K562 (cell line): ENCODE results near the gene KNTC1. TPM values are rescaled to one million over a fixed set of nuclear protein-coding genes. Genes with fewer than 3 reads are reported as not detected.

ENCODE experiments used
- ATAC-seq: fragments of 200-7000 bp; cut with Tn5 transposase; 3 replicates; pipeline ENCODE4 v1.9.1; 2020; ENCODE audit warnings: moderate library complexity
- BruUV-seq: library from RNA; stranded (reverse); fragments of 400-500 nt; replicated peaks from 2 replicates; lab custom pipeline; 2021; lab: Mats Ljungman, UMichigan
- CTCF ChIA-PET: fragments of 300-600 bp; formaldehyde crosslinking; extraction: SDS; loops from one replicate; lab custom pipeline; 2021; ENCODE audit warnings: low intra/inter-chr PET ratio; lab: Yijun Ruan, JAX
- POLR2A ChIA-PET: fragments of 300-600, 350-650 bp; sonication (Branson Sonifier 250); formaldehyde crosslinking; extraction: SDS; loops from one replicate; lab custom pipeline; 2021; ENCODE audit warnings: antibody characterized with exemption, inconsistent platforms; lab: Yijun Ruan, JAX
- DNase-seq, 4 experiments: peaks; one replicate each; pipeline versions ENCODE4 v3.0.0 to v3.0.0-alpha.2; 2011 to 2018; ENCODE audit warnings: low spot score in 3 of 4, mixed read lengths in 3 of 4; ENCODE audit errors: extremely low read depth in 1 of 4
- FAIRE-seq: peaks from 2 replicates; lab custom pipeline; 2011; peaks lifted over from hg19 to GRCh38; lab: Jason Lieb, UNC
- H2AFZ ChIP-seq: 2 replicates; pipeline ENCODE4 v1.6.0; 2011; ENCODE audit warnings: low read depth, low read length, control low read depth, inconsistent platforms
- H3K27ac ChIP-seq: fragments of 200-600 bp; 3 replicates; pipeline ENCODE4 v1.8.0; 2011; ENCODE audit warnings: low read depth, mild to moderate bottlenecking, control low read depth, inconsistent platforms, low read length, moderate library complexity, mixed read lengths; ENCODE audit errors: extremely low read depth
- H3K27me3 ChIP-seq, 2 experiments: fragments of 300-600 bp in 1 of 2; 2 replicates in 1 of 2; 3 replicates in 1 of 2; pipeline versions ENCODE4 v1.6.0 to v1.8.0; 2011; ENCODE audit warnings: inconsistent platforms in 2 of 2, low read length in 2 of 2, mild to moderate bottlenecking in 1 of 2, mixed read lengths in 1 of 2, moderate library complexity in 1 of 2; ENCODE audit not compliant: control insufficient read depth in 2 of 2, insufficient read depth in 2 of 2
- H3K36me3 ChIP-seq: fragments of 300-600 bp; 3 replicates; pipeline ENCODE4 v1.8.0; 2011; ENCODE audit warnings: mild to moderate bottlenecking, low read length, inconsistent platforms; ENCODE audit not compliant: control insufficient read depth, insufficient read depth
- H3K4me1 ChIP-seq, 2 experiments: fragments of 200-600 bp in 1 of 2; replicated peaks in 1 of 2; 2 replicates in 1 of 2; 3 replicates in 1 of 2; pipeline versions ENCODE4 v1.5.1 to v1.8.0; 2011; ENCODE audit warnings: inconsistent platforms in 2 of 2, low read length in 2 of 2, mild to moderate bottlenecking in 1 of 2, mixed read lengths in 1 of 2, moderate library complexity in 1 of 2; ENCODE audit not compliant: control insufficient read depth in 2 of 2, insufficient read depth in 2 of 2
- H3K4me2 ChIP-seq: 2 replicates; pipeline ENCODE4 v1.6.1; 2011; ENCODE audit warnings: low read length, control low read depth, inconsistent platforms, mixed read lengths; ENCODE audit not compliant: insufficient read depth
- H3K4me3 ChIP-seq: fragments of 200-600 bp; sonication (generic), shearing (Covaris generic); 2 replicates; pipeline ENCODE4 v1.5.1; 2016; ENCODE audit warnings: control low read depth, inconsistent platforms
- H3K79me2 ChIP-seq: fragments of 200-600 bp; 3 replicates; pipeline ENCODE4 v1.8.0; 2011; ENCODE audit warnings: low read length, inconsistent platforms; ENCODE audit not compliant: control insufficient read depth, insufficient read depth
- H3K9ac ChIP-seq, 2 experiments: 2 replicates each; pipeline versions ENCODE4 v1.6.0 to v1.6.1; 2011; ENCODE audit warnings: low read depth in 2 of 2, low read length in 2 of 2, control low read depth in 1 of 2, inconsistent platforms in 1 of 2, mild to moderate bottlenecking in 1 of 2, mixed read lengths in 1 of 2; ENCODE audit not compliant: insufficient read depth in 1 of 2
- H3K9me1 ChIP-seq: one replicate; pipeline ENCODE4 v1.6.0; 2011; ENCODE audit warnings: inconsistent platforms, mild to moderate bottlenecking, low read length, moderate library complexity; ENCODE audit not compliant: control insufficient read depth, insufficient read depth
- H3K9me3 ChIP-seq: replicated peaks from 2 replicates; pipeline ENCODE4 v1.5.1; 2011; ENCODE audit warnings: low read depth, low read length, inconsistent platforms; ENCODE audit not compliant: control insufficient read depth, insufficient read depth
- H4K20me1 ChIP-seq: replicated peaks from 2 replicates; pipeline ENCODE4 v1.6.1; 2011; ENCODE audit warnings: low read length, inconsistent platforms, mixed read lengths; ENCODE audit not compliant: control insufficient read depth, insufficient read depth
- BCL6 ChIP-seq: fragments of 250-450 bp; sonication (Bioruptor Pico); IDR thresholded peaks from 2 replicates; pipeline ENCODE4 v1.4.0; 2020
- BRF2 ChIP-seq: IDR thresholded peaks from 3 replicates; pipeline ENCODE4 v1.6.1; 2011; ENCODE audit warnings: borderline replicate concordance, mild to moderate bottlenecking; ENCODE audit not compliant: insufficient read length, insufficient read depth
- CHCHD3 ChIP-seq: fragments of 250-450 bp; sonication (Bioruptor Pico); IDR thresholded peaks from 2 replicates; pipeline ENCODE4 v2.1.2; 2022; ENCODE audit warnings: mild to moderate bottlenecking
- ELF2 ChIP-seq: fragments of 250-450 bp; sonication (Bioruptor Pico); IDR thresholded peaks from 2 replicates; pipeline ENCODE4 v1.5.0; 2021; ENCODE audit warnings: mild to moderate bottlenecking
- ETV5 ChIP-seq: sonication (generic); formaldehyde crosslinking; IDR thresholded peaks from 2 replicates; pipeline ENCODE4 v1.4.0; 2020; ENCODE audit warnings: low read depth, mild to moderate bottlenecking, missing genetic modification reagents
- HDAC8 ChIP-seq: fragments of 450-650 bp; IDR thresholded peaks from 2 replicates; pipeline ENCODE4 v1.6.1; 2016; ENCODE audit warnings: mild to moderate bottlenecking, missing genetic modification characterization, moderate library complexity, missing compliant biosample characterization
- KLF1 ChIP-seq: fragments of 450-650 bp; IDR thresholded peaks from 2 replicates; pipeline ENCODE4 v1.6.1; 2016; ENCODE audit warnings: missing genetic modification characterization, missing compliant biosample characterization
- MLX ChIP-seq, 2 experiments: fragments of 450-650 bp in 1 of 2; sonication (generic) in 1 of 2; formaldehyde crosslinking; conservative IDR thresholded peaks; 2 replicates each; pipeline versions ENCODE4 v1.4.0 to v1.8.1; 2020 to 2022; ENCODE audit warnings: mild to moderate bottlenecking in 1 of 2, missing genetic modification reagents in 1 of 2
- NR2C1 ChIP-seq, 2 experiments: fragments of 450-650 bp; IDR thresholded peaks; 2 replicates each; pipeline ENCODE4 v1.6.1; 2017; ENCODE audit warnings: mild to moderate bottlenecking in 2 of 2, antibody characterized with exemption in 1 of 2, inconsistent platforms in 1 of 2, missing compliant biosample characterization in 1 of 2, missing genetic modification characterization in 1 of 2
- POLR3G ChIP-seq: IDR thresholded peaks from 2 replicates; pipeline ENCODE4 v1.6.1; 2011; ENCODE audit not compliant: insufficient read length, insufficient replicate concordance; ENCODE audit errors: extremely low read depth
- PRPF4 ChIP-seq: fragments of 200-400 bp; formaldehyde crosslinking; IDR thresholded peaks from one replicate; pipeline ENCODE4 v1.6.1; 2017; ENCODE audit warnings: low read length, low read depth, mild to moderate bottlenecking; ENCODE audit not compliant: insufficient read depth, poor library complexity, severe bottlenecking
- RCOR1 ChIP-seq, 2 experiments: IDR thresholded peaks; 2 replicates each; pipeline ENCODE4 v1.6.1; 2012; ENCODE audit warnings: low read depth in 2 of 2, low read length in 2 of 2, borderline replicate concordance in 1 of 2, improper control_type of control experiment in 1 of 2
- STAT5B ChIP-seq: fragments of 250-450 bp; sonication (Bioruptor Pico); IDR thresholded peaks from 2 replicates; pipeline ENCODE4 v1.8.0; 2021; ENCODE audit warnings: mild to moderate bottlenecking, inconsistent platforms
- TRIM28 ChIP-seq: fragments of 450-650 bp; IDR thresholded peaks from 2 replicates; pipeline ENCODE4 v1.6.1; 2017
- XRCC4 ChIP-seq: IDR thresholded peaks from one replicate; pipeline ENCODE4 v1.6.1; 2011; ENCODE audit not compliant: insufficient read depth, insufficient read length; ENCODE audit errors: extremely low read depth
- ZNF644 ChIP-seq: fragments of 200-800 bp; sonication (Bioruptor generic); IDR thresholded peaks from 2 replicates; pipeline ENCODE4 v1.6.1; 2016; ENCODE audit warnings: low read depth, missing genetic modification characterization, missing compliant biosample characterization
- WGBS: fragments of 100-300 bp; shearing (Covaris generic); methylation state at CpG from one replicate; pipeline ENCODE4 v1.1.6; 2016; ENCODE audit warnings: low coverage, mixed read lengths; ENCODE audit not compliant: insufficient coverage; ENCODE audit errors: missing lambda C conversion rate; 5-methylcytosine and 5-hydroxymethylcytosine counted together
- in situ Hi-C: fragments of 300-500 bp; cut with MboI; formaldehyde crosslinking; loops from 4 replicates; pipeline ENCODE4 v1.15.0; 2018; ENCODE audit warnings: inconsistent platforms, mixed read lengths
- intact Hi-C: fragments of 100-400 bp; cut with micrococcal nuclease; formaldehyde crosslinking; loops from 2 replicates; pipeline ENCODE4 v1.14.2; 2022
- polyA plus RNA-seq, 8 experiments: library from polyadenylated mRNA; depleted of rRNA in 4 of 8; stranded (reverse) in 5 of 8; unstranded in 3 of 8; fragments of >200 nt; fragmentation: Nextera tagmentation in 2 of 8; fragmentation: Illumina TruSeq in 1 of 8; extraction: Ambion mirVana in 2 of 8; extraction: Trizol in 1 of 8; gene quantifications; 2 replicates each; pipeline versions ENCODE4 v1.2.1 to v1.2.3, GENCODE V29; 2011 to 2014; ENCODE audit warnings: inconsistent platforms in 1 of 8, missing spikeins in 1 of 8
- total RNA-seq, 7 experiments: library from RNA; depleted of rRNA in 6 of 7; stranded (reverse); fragments of >200 nt in 6 of 7; fragmentation: Illumina TruSeq in 2 of 7; extraction: Trizol in 2 of 7; gene quantifications; 2 replicates each; pipeline versions ENCODE4 v1.2.1 to v1.2.3, GENCODE V29; 2011 to 2021; ENCODE audit warnings: low replicate concordance in 1 of 7
- TF ChIP-seq, protein P1 (sequence below): fragments of 450-650 bp; formaldehyde crosslinking; IDR thresholded peaks from 2 replicates; pipeline ENCODE4 v1.4.0; 2020; ENCODE audit warnings: mild to moderate bottlenecking, moderate library complexity

Gene KNTC1
- total and polyA plus RNA-seq, 9 of the 15 experiments (the other 6 are each of a cell fraction or from before 2014, with no cell fraction given), result 38.9 to 135 (median 99.6) TPM

DNA sequence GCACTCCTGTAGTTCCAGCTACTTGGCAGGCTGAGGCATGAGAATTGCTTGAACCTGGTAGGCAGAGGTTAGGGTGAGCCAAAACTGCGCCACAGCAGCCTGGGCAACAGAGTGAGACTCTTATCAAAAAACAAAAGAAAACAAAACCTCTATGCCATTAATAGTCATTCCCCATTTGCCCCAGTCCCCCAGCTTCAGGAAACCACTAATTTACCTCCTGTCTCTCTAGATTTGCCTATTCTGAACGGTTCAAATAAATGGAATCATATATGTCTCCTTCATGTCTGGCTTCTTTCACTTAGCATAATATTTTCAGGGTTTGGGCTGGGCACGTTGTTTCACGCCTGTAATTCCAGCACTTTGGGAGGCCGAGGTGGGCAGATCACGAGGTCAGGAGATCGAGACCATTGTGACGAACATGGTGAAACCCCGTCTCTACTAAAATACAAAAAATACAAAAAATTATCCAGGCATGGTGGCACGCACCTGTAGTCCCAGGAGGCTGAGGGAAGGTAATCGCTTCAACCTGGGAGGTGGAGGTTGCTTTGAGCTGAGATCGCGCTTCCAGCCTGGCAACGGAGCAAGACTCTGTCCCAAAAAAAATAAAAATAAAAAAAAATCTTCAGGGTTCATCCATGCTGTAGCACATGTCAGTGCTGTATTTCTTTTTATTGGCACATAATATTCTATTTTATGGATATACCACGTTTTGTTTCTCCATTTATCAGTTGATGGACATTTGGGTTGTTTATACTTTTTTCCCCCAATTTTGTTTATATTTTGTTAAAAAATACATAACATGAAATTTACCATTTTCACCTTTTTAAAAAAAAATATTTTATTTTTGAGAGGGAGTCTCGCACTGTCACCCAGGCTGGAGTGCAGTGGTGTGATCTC lies 31.9 kb downstream of the KNTC1 start (continued):
- no peak for TF ChIP-seq MLX (CRISPR knock-in tag; conservative IDR thresholded peaks at IDR 0.05)
- TF ChIP-seq XRCC4, result no peak
- TF ChIP-seq BCL6 (CRISPR knock-in tag), result no peak

DNA sequence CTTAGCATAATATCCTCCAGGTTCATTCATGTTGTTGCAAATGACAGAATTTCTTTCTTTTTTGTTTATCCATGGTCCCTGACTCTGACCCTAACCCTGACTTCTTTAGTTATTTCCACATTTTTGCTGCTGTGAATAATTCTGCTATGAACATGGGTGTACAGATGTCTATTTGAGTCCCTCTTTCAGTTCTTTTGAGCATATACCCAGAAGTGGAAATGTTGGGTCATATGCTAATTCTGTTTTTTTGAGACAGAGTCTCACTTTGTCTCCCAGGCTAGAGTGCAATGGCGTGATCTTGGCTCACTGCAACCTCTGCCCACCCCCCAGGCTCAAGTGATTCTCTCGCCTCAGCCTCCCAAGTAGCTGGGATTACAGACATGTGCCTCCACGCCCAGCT lies 33.1 kb downstream of the KNTC1 start:
- no peaks in the 10 kb centered on the region for H3K79me2 ChIP-seq
- DNase-seq, result no peak
- no peak for FAIRE-seq
- BruUV-seq, result no TSS peak
- no peak overlapping the region for H3K9ac ChIP-seq
- H2AFZ ChIP-seq, result no peak overlapping the region
- no peak overlapping the region for H3K27ac ChIP-seq
- no peak overlapping the region for H3K4me3 ChIP-seq
- in situ Hi-C loops, result no loop called here
- no peaks in the 10 kb centered on the region; a peak in 1 of 5 replicates for H3K4me1 ChIP-seq
- no peaks in the 10 kb centered on the region for H4K20me1 ChIP-seq
- H3K9me1 ChIP-seq, result no peaks in the 10 kb centered on the region
- ChIA-PET POLR2A (interaction anchor here (0.6 kb wide), 1 partner anchor 440 kb away, joined by 3 read pairs; no protein-coding TSS in a partner anchor), CTCF (interaction anchor here (0.6 kb wide), 1 partner anchor 24 kb away, joined by 6 read pairs; no protein-coding TSS in a partner anchor)
- intact Hi-C loops, result no loop called here
- H3K36me3 ChIP-seq, result peaks cover 88% of the 10 kb centered on the region
- H3K27me3 ChIP-seq, result no peaks in the 10 kb centered on the region
- no peak overlapping the region for H3K4me2 ChIP-seq
- 92% methylated on average over 3 of the region's 3 CpGs for WGBS
- no peaks in the 10 kb centered on the region for H3K9me3 ChIP-seq
- no peak for ATAC-seq
- TF ChIP-seq TRIM28, result no peak
- TF ChIP-seq ELF2, result no peak
- no peak for TF ChIP-seq RCOR1 (IDR thresholded peaks at IDR 0.05; ENCODE audit: borderline replicate concordance in 1 of 2, low read depth in 2 of 2, low read length in 2 of 2)
- TF ChIP-seq STAT5B (CRISPR knock-in tag), result no peak
- TF ChIP-seq, protein P1, sequence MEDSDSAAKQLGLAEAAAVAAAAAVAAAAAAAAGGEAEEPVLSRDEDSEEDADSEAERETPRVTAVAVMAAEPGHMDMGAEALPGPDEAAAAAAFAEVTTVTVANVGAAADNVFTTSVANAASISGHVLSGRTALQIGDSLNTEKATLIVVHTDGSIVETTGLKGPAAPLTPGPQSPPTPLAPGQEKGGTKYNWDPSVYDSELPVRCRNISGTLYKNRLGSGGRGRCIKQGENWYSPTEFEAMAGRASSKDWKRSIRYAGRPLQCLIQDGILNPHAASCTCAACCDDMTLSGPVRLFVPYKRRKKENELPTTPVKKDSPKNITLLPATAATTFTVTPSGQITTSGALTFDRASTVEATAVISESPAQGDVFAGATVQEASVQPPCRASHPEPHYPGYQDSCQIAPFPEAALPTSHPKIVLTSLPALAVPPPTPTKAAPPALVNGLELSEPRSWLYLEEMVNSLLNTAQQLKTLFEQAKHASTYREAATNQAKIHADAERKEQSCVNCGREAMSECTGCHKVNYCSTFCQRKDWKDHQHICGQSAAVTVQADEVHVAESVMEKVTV (CRISPR knock-in tag), result no peak
- TF ChIP-seq NR2C1 (IDR thresholded peaks at IDR 0.05), result no peak
- no peak for TF ChIP-seq NR2C1 (tag; IDR thresholded peaks at IDR 0.05)
- no peak for TF ChIP-seq KLF1 (tag)
- no peak for TF ChIP-seq HDAC8
- TF ChIP-seq ZNF644, result no peak
- no peak for TF ChIP-seq BRF2
- TF ChIP-seq PRPF4, result no peak
- no peak for TF ChIP-seq CHCHD3 (CRISPR knock-in tag)
- no peak for TF ChIP-seq POLR3G
- TF ChIP-seq ETV5 (CRISPR knock-in tag), result no peak
